GM12878 (cell line): ENCODE results near the gene NOS3.

Experiments used
- CHD2 ChIP-seq: IDR thresholded peaks from 2 replicates; pipeline ENCODE4 v1.6.1; 2011; ENCODE audit warnings: low read depth, low read length, improper control_type of control experiment, borderline replicate concordance
- MEF2B ChIP-seq: fragments of 450-650 bp; IDR thresholded peaks from 2 replicates; pipeline ENCODE4 v1.6.1; 2018; ENCODE audit warnings: mild to moderate bottlenecking, moderate library complexity; ENCODE audit not compliant: partially characterized antibody, poor library complexity, severe bottlenecking
- RAD21 ChIP-seq: IDR thresholded peaks from 2 replicates; pipeline ENCODE4 v1.6.1; 2011; ENCODE audit warnings: mild to moderate bottlenecking, low read depth, low read length, moderate library complexity; ENCODE audit not compliant: insufficient read depth
- RB1 ChIP-seq: fragments of 450-650 bp; formaldehyde crosslinking; IDR thresholded peaks from 2 replicates; pipeline ENCODE4 v1.6.1; 2017; ENCODE audit warnings: mild to moderate bottlenecking, borderline replicate concordance
- RFX5 ChIP-seq: IDR thresholded peaks from 2 replicates; pipeline ENCODE4 v1.6.1; 2011; ENCODE audit warnings: low read depth, low read length, improper control_type of control experiment
- TF ChIP-seq, protein P1 (sequence below), 3 experiments: IDR thresholded peaks in 2 of 3; conservative IDR thresholded peaks in 1 of 3; 2 replicates each; pipeline ENCODE4 v1.5.1; 2011; ENCODE audit warnings: low read depth in 3 of 3, low read length in 3 of 3, mild to moderate bottlenecking in 3 of 3, control low read depth in 2 of 3, moderate library complexity in 2 of 3, inconsistent platforms in 1 of 3, mixed read lengths in 1 of 3; ENCODE audit not compliant: control insufficient read depth in 2 of 3, insufficient read depth in 1 of 3; ENCODE audit errors: extremely low read depth in 1 of 3

GRCh38 chr7:151032936-151033863 lies 42.4 kb downstream of the NOS3 start:
- TF ChIP-seq RAD21 (no peak), RB1 (no peak), CHD2 (no peak), MEF2B (no peak), RFX5 (no peak)
- TF ChIP-seq, protein P1, sequence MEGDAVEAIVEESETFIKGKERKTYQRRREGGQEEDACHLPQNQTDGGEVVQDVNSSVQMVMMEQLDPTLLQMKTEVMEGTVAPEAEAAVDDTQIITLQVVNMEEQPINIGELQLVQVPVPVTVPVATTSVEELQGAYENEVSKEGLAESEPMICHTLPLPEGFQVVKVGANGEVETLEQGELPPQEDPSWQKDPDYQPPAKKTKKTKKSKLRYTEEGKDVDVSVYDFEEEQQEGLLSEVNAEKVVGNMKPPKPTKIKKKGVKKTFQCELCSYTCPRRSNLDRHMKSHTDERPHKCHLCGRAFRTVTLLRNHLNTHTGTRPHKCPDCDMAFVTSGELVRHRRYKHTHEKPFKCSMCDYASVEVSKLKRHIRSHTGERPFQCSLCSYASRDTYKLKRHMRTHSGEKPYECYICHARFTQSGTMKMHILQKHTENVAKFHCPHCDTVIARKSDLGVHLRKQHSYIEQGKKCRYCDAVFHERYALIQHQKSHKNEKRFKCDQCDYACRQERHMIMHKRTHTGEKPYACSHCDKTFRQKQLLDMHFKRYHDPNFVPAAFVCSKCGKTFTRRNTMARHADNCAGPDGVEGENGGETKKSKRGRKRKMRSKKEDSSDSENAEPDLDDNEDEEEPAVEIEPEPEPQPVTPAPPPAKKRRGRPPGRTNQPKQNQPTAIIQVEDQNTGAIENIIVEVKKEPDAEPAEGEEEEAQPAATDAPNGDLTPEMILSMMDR (IDR thresholded peaks at IDR 0.05 in 2 of 3, conservative IDR thresholded peaks at IDR 0.05 in 1 of 3; ENCODE audit: control insufficient read depth in 2 of 3, extremely low read depth in 1 of 3, insufficient read depth in 1 of 3, low read depth in 3 of 3, low read length in 3 of 3): peak in 2 of 3 experiments; percentile 6 to 24; a peak in 2 of 6 replicates
